HEK293 (cell line): ENCODE measurements around the gene SLC19A2.

ENCODE experiments used
- CTCF ChIA-PET: fragments of 350-600 bp; formaldehyde crosslinking; extraction: SDS; loops from one replicate; lab custom pipeline; 2021; ENCODE audit warnings: antibody characterized with exemption; lab: Yijun Ruan, JAX
- POLR2A ChIA-PET: fragments of 300-600 bp; formaldehyde crosslinking; extraction: SDS; loops from one replicate; lab custom pipeline; 2020; ENCODE audit warnings: antibody characterized with exemption, inconsistent platforms; lab: Yijun Ruan, JAX
- H3K27ac ChIP-seq: fragments of 200-500 bp; sonication (Bioruptor generic); 2 replicates; pipeline ENCODE4 v1.5.1; 2014; ENCODE audit warnings: low read depth, low read length, control low read depth, inconsistent platforms; ENCODE audit errors: extremely low read depth
- H3K36me3 ChIP-seq, 2 experiments: fragments of 200-500 bp in 1 of 2; sonication (Bioruptor generic) in 1 of 2; 1 replicate in 1 of 2; 2 replicates in 1 of 2; pipeline ENCODE4 v1.5.1; 2014 to 2017; ENCODE audit warnings: inconsistent platforms in 2 of 2, low read length in 2 of 2; ENCODE audit not compliant: control insufficient read depth in 2 of 2, insufficient read depth in 1 of 2
- H3K4me1 ChIP-seq: fragments of 200-500 bp; sonication (Bioruptor generic); 2 replicates; pipeline ENCODE4 v1.5.1; 2014; ENCODE audit warnings: mild to moderate bottlenecking, low read length, inconsistent platforms; ENCODE audit not compliant: control insufficient read depth, insufficient read depth
- H3K4me3 ChIP-seq: 2 replicates; pipeline ENCODE4 v1.5.1; 2011; ENCODE audit warnings: low read depth, mild to moderate bottlenecking, control low read depth, low read length, moderate library complexity
- H3K9me3 ChIP-seq: fragments of 200-500 bp; sonication (Bioruptor generic); 2 replicates; pipeline ENCODE4 v1.5.1; 2014; ENCODE audit warnings: low read depth, low read length, inconsistent platforms; ENCODE audit not compliant: control insufficient read depth, insufficient read depth
- EGR2 ChIP-seq: fragments of 450-650 bp; formaldehyde crosslinking; IDR thresholded peaks from 2 replicates; pipeline ENCODE4 v1.5.1; 2016; ENCODE audit warnings: low read depth, missing biosample characterization, missing genetic modification characterization
- GLIS2 ChIP-seq: fragments of 450-650 bp; formaldehyde crosslinking; IDR thresholded peaks from 2 replicates; pipeline ENCODE4 v1.5.1; 2016; ENCODE audit warnings: missing biosample characterization, missing genetic modification characterization
- MYNN ChIP-seq: fragments of 450-650 bp; formaldehyde crosslinking; IDR thresholded peaks from 2 replicates; pipeline ENCODE4 v1.5.1; 2016; ENCODE audit warnings: missing biosample characterization, missing genetic modification characterization, borderline replicate concordance
- SCRT2 ChIP-seq: fragments of 450-650 bp; formaldehyde crosslinking; IDR thresholded peaks from 2 replicates; pipeline ENCODE4 v1.5.1; 2016; ENCODE audit warnings: missing biosample characterization, missing genetic modification characterization
- SP3 ChIP-seq: fragments of 450-650 bp; formaldehyde crosslinking; IDR thresholded peaks from 2 replicates; pipeline ENCODE4 v1.5.1; 2016; ENCODE audit warnings: missing biosample characterization, missing genetic modification characterization
- YY1 ChIP-seq: fragments of 450-650 bp; formaldehyde crosslinking; IDR thresholded peaks from 2 replicates; pipeline ENCODE4 v1.5.1; 2018; ENCODE audit warnings: missing biosample characterization, missing genetic modification characterization
- ZFP3 ChIP-seq: fragments of 450-650 bp; formaldehyde crosslinking; IDR thresholded peaks from 2 replicates; pipeline ENCODE4 v1.5.1; 2016; ENCODE audit warnings: low read depth, missing biosample characterization, missing genetic modification characterization
- ZNF138 ChIP-seq: fragments of 450-650 bp; formaldehyde crosslinking; IDR thresholded peaks from 2 replicates; pipeline ENCODE4 v1.5.1; 2016; ENCODE audit warnings: missing biosample characterization, missing genetic modification characterization, borderline replicate concordance
- ZNF223 ChIP-seq: fragments of 450-650 bp; formaldehyde crosslinking; IDR thresholded peaks from 2 replicates; pipeline ENCODE4 v1.5.1; 2016; ENCODE audit warnings: missing biosample characterization, missing genetic modification characterization
- ZNF350 ChIP-seq: fragments of 450-650 bp; formaldehyde crosslinking; IDR thresholded peaks from 2 replicates; pipeline ENCODE4 v1.5.0; 2017; ENCODE audit warnings: missing biosample characterization, mild to moderate bottlenecking, missing genetic modification characterization
- ZNF354C ChIP-seq: fragments of 450-650 bp; formaldehyde crosslinking; IDR thresholded peaks from 2 replicates; pipeline ENCODE4 v1.5.1; 2016; ENCODE audit warnings: missing biosample characterization, missing genetic modification characterization, low read depth, borderline replicate concordance
- ZNF394 ChIP-seq: fragments of 450-650 bp; formaldehyde crosslinking; IDR thresholded peaks from 2 replicates; pipeline ENCODE4 v1.5.1; 2016; ENCODE audit warnings: missing biosample characterization, missing genetic modification characterization, mild to moderate bottlenecking, moderate library complexity, borderline replicate concordance
- ZNF558 ChIP-seq: fragments of 450-650 bp; formaldehyde crosslinking; IDR thresholded peaks from 2 replicates; pipeline ENCODE4 v1.5.1; 2016; ENCODE audit warnings: missing biosample characterization, missing genetic modification characterization
- ZNF596 ChIP-seq: fragments of 450-650 bp; IDR thresholded peaks from 2 replicates; pipeline ENCODE4 v1.5.0; 2018; ENCODE audit warnings: missing biosample characterization, mild to moderate bottlenecking, missing genetic modification characterization, moderate library complexity
- ZNF600 ChIP-seq: fragments of 450-650 bp; formaldehyde crosslinking; IDR thresholded peaks from 2 replicates; pipeline ENCODE4 v1.5.1; 2016; ENCODE audit warnings: missing biosample characterization, missing genetic modification characterization
- ZNF654 ChIP-seq: fragments of 450-650 bp; formaldehyde crosslinking; IDR thresholded peaks from 2 replicates; pipeline ENCODE4 v1.5.1; 2016; ENCODE audit warnings: low read depth, missing biosample characterization, missing genetic modification characterization
- ZNF707 ChIP-seq: fragments of 450-650 bp; formaldehyde crosslinking; IDR thresholded peaks from 2 replicates; pipeline ENCODE4 v1.5.1; 2016; ENCODE audit warnings: missing biosample characterization, missing genetic modification characterization
- ZNF768 ChIP-seq: fragments of 450-650 bp; formaldehyde crosslinking; IDR thresholded peaks from 2 replicates; pipeline ENCODE4 v1.5.1; 2018; ENCODE audit warnings: missing biosample characterization, mild to moderate bottlenecking, missing genetic modification characterization
- ZNF830 ChIP-seq: fragments of 450-650 bp; IDR thresholded peaks from 2 replicates; pipeline ENCODE4 v1.5.0; 2018; ENCODE audit warnings: missing biosample characterization, missing genetic modification characterization, low read depth, mild to moderate bottlenecking, moderate library complexity
- TF ChIP-seq, protein P1 (sequence below): fragments of 450-650 bp; formaldehyde crosslinking; IDR thresholded peaks from 2 replicates; pipeline ENCODE4 v1.5.1; 2016; ENCODE audit warnings: missing biosample characterization, missing genetic modification characterization
- TF ChIP-seq, protein P2 (sequence below): fragments of 450-650 bp; formaldehyde crosslinking; optimal IDR thresholded peaks from 2 replicates; pipeline ENCODE3; 2016; ENCODE audit warnings: missing biosample characterization, mild to moderate bottlenecking, missing genetic modification characterization
- TF ChIP-seq, protein P3 (sequence below): fragments of 450-650 bp; formaldehyde crosslinking; IDR thresholded peaks from 2 replicates; pipeline ENCODE4 v1.5.1; 2017; ENCODE audit warnings: missing biosample characterization, missing genetic modification characterization
- TF ChIP-seq, protein P4 (sequence below): fragments of 450-650 bp; formaldehyde crosslinking; IDR thresholded peaks from 2 replicates; pipeline ENCODE4 v1.5.1; 2017; ENCODE audit warnings: missing biosample characterization, mild to moderate bottlenecking, missing genetic modification characterization, moderate library complexity
- TF ChIP-seq, protein P5 (sequence below): fragments of 450-650 bp; formaldehyde crosslinking; IDR thresholded peaks from 2 replicates; pipeline ENCODE4 v1.5.1; 2016; ENCODE audit warnings: missing biosample characterization, missing genetic modification characterization

SLC19A2 gene

DNA sequence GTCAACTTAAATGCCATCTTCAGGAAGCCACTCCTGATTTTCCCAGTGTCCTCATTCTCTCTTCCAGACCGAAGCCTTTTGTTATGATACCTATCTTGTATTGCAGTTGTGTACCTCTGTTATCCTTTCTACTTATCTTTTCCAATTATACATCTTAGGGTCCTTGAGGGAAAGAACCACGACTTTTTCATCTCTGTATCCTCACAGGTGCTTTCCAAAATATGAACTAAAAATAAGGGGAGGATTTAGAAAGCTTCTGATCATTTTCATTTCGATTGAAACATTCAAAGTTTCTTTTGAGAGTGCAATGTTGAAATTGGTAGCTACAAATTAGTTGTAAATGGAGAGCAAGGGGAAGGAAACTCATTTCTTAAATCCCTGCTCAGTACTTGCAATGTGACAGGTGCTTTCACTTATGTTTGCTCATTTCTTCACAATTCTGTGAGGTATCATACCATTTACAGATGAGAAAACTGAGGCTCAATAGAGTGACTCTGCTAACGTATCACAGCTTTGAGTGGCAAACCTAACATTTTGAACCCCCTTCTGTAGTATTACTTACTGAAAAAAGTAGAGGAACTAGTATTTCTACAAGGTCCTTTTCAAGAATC lies 24.2 kb downstream of the SLC19A2 start (continued):
- TF ChIP-seq MYNN (tag by site-specific recombination) (no peak), SP3 (no peak), ZNF654 (tag by site-specific recombination) (no peak), ZNF707 (tag by site-specific recombination) (no peak)
- TF ChIP-seq, protein P1, sequence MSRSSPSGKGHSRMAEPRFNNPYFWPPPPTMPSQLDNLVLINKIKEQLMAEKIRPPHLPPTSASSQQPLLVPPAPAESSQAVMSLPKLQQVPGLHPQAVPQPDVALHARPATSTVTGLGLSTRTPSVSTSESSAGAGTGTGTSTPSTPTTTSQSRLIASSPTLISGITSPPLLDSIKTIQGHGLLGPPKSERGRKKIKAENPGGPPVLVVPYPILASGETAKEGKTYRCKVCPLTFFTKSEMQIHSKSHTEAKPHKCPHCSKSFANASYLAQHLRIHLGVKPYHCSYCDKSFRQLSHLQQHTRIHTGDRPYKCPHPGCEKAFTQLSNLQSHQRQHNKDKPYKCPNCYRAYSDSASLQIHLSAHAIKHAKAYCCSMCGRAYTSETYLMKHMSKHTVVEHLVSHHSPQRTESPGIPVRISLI (tag by site-specific recombination), result no peak
- TF ChIP-seq, protein P2, sequence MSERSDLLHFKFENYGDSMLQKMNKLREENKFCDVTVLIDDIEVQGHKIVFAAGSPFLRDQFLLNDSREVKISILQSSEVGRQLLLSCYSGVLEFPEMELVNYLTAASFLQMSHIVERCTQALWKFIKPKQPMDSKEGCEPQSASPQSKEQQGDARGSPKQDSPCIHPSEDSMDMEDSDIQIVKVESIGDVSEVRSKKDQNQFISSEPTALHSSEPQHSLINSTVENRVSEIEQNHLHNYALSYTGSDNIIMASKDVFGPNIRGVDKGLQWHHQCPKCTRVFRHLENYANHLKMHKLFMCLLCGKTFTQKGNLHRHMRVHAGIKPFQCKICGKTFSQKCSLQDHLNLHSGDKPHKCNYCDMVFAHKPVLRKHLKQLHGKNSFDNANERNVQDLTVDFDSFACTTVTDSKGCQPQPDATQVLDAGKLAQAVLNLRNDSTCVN, result no peak

DNA sequence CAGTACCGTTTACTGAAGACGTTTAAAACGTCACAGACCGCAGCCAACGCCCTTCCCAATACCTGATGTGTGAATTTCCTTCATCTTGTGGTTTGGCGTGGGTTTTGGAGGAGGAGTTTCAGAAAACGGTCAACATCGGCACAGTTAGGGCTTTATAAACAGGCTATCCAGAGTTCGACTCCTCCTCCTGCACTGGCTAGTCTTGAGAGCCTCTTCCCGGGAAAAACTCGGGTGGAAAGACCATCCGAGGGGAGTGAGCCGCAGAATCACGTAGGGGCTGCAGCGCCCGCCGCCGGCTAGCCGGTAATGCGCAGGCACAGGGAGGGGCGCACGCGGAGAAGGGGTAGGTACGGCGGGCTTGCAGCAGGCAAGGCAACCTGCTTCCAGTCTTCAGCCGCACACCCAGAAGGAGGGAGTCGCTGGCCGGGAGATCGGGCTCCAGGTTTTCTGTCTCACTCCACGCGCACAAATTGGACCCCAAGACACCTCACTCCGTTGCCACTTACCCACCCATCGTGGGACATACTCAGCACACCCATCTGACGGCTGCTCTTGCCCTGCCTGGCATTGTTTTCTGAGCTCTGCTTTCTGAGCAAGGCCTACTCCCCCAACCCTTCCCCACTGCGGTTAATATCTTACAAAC lies 25.4 kb downstream of the SLC19A2 start:
- no peak for TF ChIP-seq ZNF600
- TF ChIP-seq ZNF354C (tag by site-specific recombination), result no peak
- TF ChIP-seq YY1 (tag by site-specific recombination), result no peak
- no peak for TF ChIP-seq ZNF394 (tag by site-specific recombination)
- no peak for TF ChIP-seq GLIS2 (tag by site-specific recombination)
- TF ChIP-seq ZNF830 (tag by site-specific recombination), result no peak
- TF ChIP-seq, protein P3, sequence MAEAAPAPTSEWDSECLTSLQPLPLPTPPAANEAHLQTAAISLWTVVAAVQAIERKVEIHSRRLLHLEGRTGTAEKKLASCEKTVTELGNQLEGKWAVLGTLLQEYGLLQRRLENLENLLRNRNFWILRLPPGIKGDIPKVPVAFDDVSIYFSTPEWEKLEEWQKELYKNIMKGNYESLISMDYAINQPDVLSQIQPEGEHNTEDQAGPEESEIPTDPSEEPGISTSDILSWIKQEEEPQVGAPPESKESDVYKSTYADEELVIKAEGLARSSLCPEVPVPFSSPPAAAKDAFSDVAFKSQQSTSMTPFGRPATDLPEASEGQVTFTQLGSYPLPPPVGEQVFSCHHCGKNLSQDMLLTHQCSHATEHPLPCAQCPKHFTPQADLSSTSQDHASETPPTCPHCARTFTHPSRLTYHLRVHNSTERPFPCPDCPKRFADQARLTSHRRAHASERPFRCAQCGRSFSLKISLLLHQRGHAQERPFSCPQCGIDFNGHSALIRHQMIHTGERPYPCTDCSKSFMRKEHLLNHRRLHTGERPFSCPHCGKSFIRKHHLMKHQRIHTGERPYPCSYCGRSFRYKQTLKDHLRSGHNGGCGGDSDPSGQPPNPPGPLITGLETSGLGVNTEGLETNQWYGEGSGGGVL (tag by site-specific recombination), result no peak
- no peak for TF ChIP-seq ZNF350 (tag by site-specific recombination)
- TF ChIP-seq, protein P4, sequence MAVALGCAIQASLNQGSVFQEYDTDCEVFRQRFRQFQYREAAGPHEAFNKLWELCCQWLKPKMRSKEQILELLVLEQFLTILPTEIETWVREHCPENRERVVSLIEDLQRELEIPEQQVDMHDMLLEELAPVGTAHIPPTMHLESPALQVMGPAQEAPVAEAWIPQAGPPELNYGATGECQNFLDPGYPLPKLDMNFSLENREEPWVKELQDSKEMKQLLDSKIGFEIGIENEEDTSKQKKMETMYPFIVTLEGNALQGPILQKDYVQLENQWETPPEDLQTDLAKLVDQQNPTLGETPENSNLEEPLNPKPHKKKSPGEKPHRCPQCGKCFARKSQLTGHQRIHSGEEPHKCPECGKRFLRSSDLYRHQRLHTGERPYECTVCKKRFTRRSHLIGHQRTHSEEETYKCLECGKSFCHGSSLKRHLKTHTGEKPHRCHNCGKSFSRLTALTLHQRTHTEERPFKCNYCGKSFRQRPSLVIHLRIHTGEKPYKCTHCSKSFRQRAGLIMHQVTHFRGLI (tag by site-specific recombination), result no peak
- no peak for TF ChIP-seq EGR2 (tag by site-specific recombination)
- TF ChIP-seq ZNF596 (tag by site-specific recombination), result no peak
- TF ChIP-seq, protein P5, sequence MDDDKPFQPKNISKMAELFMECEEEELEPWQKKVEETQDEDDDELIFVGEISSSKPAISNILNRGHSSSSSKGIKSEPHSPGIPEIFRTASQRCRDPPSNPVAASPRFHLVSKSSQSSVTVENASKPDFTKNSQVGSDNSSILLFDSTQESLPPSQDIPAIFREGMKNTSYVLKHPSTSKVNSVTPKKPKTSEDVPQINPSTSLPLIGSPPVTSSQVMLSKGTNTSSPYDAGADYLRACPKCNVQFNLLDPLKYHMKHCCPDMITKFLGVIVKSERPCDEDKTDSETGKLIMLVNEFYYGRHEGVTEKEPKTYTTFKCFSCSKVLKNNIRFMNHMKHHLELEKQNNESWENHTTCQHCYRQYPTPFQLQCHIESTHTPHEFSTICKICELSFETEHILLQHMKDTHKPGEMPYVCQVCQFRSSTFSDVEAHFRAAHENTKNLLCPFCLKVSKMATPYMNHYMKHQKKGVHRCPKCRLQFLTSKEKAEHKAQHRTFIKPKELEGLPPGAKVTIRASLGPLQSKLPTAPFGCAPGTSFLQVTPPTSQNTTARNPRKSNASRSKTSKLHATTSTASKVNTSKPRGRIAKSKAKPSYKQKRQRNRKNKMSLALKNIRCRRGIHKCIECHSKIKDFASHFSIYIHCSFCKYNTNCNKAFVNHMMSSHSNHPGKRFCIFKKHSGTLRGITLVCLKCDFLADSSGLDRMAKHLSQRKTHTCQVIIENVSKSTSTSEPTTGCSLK, result no peak
- TF ChIP-seq ZNF558 (tag by site-specific recombination), result no peak
- TF ChIP-seq ZNF768, result no peak
- no peak for TF ChIP-seq ZFP3 (tag by site-specific recombination)
- no peak for TF ChIP-seq ZNF138 (tag by site-specific recombination)
- TF ChIP-seq SCRT2, result no peak
- TF ChIP-seq ZNF223 (tag by site-specific recombination), result no peak
- CTCF ChIA-PET, result no interaction called here
- Histone ChIP-seq H3K27ac (no peak overlapping the region), H3K4me3 (no peak overlapping the region), H3K9me3 (no peaks in the 10 kb centered on the region), H3K4me1 (no peaks in the 10 kb centered on the region), H3K36me3 (peaks cover 0 to 2% of the 10 kb centered on the region in 2 experiments; a peak in 1 of 3 replicates)
- POLR2A ChIA-PET, result no interaction called here
